H4 (cell line): ENCODE measurements around the gene SIGLEC1. TPM values are rescaled to one million over a fixed set of nuclear protein-coding genes. Genes with fewer than 3 reads are reported as not detected.

Experiments
- DNase-seq: peaks from one replicate; pipeline ENCODE4 v3.0.0-alpha.2; 2015; ENCODE audit warnings: low spot score
- total RNA-seq: library from RNA; depleted of rRNA; stranded (reverse); fragments of >200 nt; shearing (Covaris generic); gene quantifications from 2 replicates; pipeline ENCODE4 v1.2.3, GENCODE V29; 2014

The SIGLEC1 gene
- total RNA-seq, 1 experiment from 2014 or later = not detected

DNA sequence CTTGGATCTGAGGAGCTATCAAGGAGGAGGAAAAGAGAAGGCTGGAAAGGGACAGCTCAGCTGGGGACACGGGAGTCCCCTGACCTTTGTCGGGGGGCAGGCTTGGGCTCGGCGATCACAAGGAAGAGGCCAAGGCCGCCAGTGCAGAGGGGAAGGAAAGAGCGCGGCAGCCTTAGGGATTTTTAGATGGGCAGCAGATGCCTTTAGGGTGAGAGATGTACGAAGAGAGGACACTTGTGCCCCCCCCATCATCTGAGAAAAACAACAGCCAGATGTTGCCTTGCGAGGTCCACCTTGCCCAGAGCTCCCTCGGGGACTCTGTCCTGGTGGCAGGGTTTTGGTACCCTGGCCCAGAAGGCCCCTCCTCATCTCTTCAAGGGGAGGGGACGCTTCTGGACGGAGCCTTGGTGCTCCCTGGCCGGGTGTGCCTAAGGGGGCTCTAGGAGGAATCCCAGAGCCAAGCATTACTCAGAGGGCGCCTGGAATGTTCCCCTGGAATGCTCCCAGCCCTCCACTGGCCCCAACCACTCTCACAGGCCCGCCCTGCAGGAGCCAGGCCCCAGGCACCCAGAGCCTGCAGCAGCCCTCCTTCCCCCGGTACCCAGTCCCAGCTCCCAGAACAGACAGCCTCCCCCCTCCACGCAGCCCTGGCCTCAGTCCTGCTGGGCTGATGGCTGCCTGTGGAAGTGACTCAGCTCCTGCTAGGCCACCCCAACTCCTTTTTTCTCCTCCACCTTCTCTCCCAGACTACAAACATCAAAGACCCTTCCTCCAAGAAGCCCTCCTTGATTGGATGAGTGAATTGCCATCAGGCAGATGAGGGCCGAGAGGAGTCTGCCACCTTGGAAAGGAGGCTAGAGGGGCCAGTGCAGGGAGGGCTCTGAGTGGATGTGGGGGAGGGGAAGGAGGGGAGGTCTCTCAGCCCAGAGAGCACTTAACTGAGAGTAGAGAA is 32.4 kb downstream of the SIGLEC1 start:
- peak; percentile 25 for DNase-seq

DNA sequence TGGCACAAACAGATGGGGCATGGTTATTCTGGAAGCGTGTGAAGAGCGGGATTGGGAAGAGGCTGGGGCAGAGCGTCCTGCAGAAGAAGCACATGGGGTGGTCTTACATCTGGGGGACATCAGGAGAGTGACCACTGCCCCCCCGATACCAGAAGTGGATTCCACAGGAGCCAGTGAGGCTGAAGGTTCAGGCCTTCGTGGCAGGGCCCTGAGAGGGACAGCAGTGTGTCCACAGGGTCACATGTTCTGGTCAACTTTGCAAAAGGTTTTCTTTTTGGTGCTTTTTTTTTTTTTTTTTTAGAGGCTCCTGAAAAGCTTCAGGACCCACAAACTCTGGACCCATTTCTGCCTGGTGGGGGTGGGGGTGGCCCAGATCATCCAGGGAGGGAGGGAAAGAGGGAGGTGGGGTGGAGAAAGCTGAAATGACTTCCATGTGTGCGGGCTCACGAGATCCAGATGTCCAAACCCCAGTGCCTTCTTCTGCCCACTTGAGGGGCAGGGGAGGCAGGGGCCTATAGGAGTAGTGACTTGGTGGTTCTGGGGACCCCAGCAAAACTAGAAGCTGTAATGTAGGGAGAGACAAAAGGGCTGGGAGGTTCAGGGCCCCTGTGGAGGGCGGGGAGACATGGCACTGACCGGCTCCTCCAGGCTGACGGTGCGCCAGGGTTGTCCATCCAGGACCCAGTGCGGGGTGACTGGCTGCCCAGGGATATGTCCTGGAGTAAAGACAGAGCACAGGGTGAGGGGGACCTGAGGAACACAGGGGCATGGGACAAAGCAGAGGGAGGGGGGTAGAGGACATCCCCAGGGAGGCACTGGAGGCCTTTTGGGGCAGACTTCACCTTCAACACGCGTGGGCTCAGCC is 33.3 kb downstream of the SIGLEC1 start:
- DNase-seq = no peak

DNA sequence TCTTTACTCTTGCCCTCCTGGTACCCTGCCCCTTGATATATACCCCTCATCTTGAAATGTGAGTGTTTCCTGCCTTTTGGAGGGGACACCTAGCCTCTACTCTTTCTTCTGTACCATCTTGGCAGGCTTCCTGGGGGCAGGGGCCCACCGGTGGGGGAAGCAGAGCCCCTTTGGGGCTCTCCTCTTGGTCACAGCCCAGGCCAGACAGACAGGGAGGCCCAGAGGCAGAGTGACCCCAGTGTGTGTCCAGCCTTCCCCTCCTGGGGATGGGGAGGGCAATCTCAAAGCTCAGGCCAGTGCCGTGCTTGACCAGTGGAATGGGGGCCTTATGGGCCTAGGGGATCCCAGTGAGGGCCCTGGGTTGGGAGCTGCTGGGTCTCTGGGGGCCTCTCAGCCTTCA is 34.2 kb downstream of the SIGLEC1 start:
- no peak for DNase-seq

GRCh38 chr20:3677733-3678132 is 34.7 kb downstream of the SIGLEC1 start:
- no peak for DNase-seq

- DNase-seq = no peak
These were observed 37.2 kb downstream of the SIGLEC1 start for GRCh38 chr20:3674995-3675900.

DNA sequence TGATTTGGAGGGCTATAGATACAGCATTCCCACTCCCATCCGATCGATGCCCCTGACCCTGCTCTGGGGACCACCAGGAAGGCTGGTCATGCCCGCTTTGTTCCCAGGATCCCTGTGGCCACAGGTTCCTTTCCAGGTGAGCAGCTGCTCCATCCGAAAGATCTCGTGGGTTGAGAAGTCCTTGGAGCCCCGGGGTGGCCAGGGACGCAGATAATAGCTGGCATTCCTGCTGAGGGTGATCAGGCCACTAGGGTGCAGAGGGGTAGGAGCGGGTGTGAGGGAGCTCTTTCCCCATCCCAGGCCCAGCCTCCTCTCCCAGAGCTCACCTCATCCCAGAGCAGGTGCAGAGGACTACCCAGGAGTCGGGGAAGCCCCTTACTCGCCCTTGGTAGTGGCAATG is 38.0 kb downstream of the SIGLEC1 start:
- no peak for DNase-seq

GRCh38 chr20:3673221-3674070 is 39.0 kb downstream of the SIGLEC1 start:
- no peak for DNase-seq

DNA sequence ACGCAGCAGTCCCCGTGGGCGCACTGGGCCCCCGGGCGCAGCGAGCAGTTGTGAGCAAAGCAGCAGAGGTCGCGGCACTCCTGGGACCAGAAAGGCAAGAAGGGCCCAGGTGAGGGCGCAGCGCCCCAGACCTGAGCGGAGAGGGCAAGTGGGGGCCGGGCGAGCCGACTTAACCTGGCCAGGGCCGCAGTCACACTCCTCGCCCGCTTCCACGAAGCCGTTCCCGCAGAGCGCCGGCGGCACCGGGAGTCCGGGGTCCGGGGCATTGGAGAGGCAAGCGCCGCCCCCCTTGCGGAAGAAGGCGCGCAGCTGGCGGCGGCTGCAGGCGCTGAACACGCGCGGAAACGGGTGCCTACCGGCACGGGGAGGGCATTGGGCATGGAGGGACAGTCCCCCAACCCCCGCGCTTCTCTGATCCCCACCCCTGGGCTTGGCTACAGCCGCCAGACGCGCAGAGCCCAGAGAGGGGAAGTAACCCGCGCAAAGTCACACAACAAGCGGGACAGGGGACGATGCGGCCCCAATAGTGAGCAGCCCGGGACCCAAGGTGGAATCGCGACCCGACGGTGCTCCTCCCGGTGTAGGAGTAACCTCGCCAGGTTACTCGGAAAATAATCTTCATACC is 39.7 kb downstream of the SIGLEC1 start:
- DNase-seq = no peak

DNA sequence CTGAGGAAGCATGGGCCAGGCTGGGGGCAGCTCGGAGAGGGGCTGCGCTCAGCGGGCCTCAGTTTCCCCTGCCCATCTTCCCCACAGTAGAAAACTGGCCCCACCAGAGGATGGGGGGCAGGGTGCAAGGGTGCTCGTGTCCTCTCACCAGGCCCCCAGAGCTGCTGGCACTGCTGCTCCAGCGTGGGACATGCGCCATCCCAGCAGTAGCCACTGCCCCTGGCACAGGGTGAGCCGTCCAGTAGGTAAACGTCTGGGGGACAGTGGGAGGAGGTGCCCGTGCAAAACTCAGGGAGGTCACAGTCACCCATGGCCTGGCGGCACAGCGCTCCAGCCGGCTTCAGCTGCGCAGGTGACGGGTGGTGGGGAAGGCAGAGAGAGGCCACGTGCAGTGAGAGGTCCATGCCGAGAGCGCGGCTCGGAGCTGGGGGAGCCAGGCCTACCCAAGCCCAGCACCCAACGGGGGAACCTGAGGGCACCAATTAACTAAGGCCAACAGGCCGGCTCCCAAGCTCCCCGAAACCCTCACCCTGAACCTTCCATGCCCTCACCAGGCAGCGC is 40.3 kb downstream of the SIGLEC1 start:
- no peak for DNase-seq

- DNase-seq = no peak
These were observed 41.5 kb downstream of the SIGLEC1 start for GRCh38 chr20:3670945-3671344.

- no peak for DNase-seq
These were observed 41.9 kb downstream of the SIGLEC1 start for GRCh38 chr20:3670511-3670910.

- DNase-seq = no peak
These were observed 42.6 kb downstream of the SIGLEC1 start for GRCh38 chr20:3669710-3670367.

- DNase-seq = no peak
These were observed 44.9 kb downstream of the SIGLEC1 start for GRCh38 chr20:3667434-3668037.

- no peak for DNase-seq
These were observed 48.5 kb downstream of the SIGLEC1 start for GRCh38 chr20:3663858-3664257.

DNA sequence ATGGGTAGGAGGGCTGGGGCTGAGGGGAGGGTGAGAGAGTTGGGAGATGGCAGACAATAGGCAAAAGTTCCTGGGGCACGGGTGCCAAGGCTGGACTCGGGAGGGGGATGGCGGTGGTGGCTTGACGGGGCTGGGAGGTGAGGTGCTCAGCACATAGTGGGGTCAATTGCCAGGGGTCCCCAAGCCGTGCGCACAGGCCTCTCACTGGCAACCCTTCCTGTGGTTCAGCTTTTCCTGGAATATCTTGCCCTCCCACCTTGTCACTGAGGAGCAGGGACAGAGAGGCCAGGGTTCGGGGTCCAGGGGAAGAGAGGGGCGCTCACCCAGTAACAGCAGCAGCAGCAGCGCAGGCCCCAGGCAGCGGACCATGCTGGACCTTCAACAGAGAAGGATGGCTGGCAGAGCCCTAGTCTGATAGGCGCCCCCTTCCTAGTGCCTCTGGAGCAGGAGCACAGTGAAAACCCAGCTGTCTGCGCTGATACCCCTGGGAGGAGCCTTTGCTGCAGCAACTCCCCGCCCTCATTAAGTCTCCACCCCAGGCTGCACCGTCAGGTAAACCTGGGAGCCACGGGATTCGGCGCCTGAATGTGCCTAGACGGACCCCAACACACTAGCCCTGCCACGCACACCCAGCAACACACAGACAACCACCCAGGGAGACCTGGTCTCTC is 49.2 kb downstream of the SIGLEC1 start, which contains the start of gene GFRA4:
Gene GFRA4 (minus strand): TSS at position 369 of the 671 bp plus-strand sequence. CDS start 0 bp downstream, at position 369.
- no peak for DNase-seq
